Liver (tissue), 9 donors: ENCODE data around the gene VWA3B. TPM values are rescaled to one million over a fixed set of nuclear protein-coding genes. Genes with fewer than 3 reads are reported as not detected.

Experiments
- DNase-seq: peaks from one replicate; pipeline ENCODE4 v3.0.0-alpha.2; 2017; ENCODE audit warnings: low spot score
- H3K27ac ChIP-seq, 2 donors: one replicate each; pipeline ENCODE4 v1.7.0; 2013; ENCODE audit warnings: inconsistent platforms in 2 of 2, low read length in 2 of 2, control low read depth in 1 of 2, low read depth in 1 of 2, mild to moderate bottlenecking in 1 of 2
- H3K27me3 ChIP-seq, 4 donors: one replicate each; pipeline versions ENCODE4 v1.6.1 to v1.7.0; 2013; ENCODE audit warnings: low read length in 3 of 4, inconsistent platforms in 1 of 4, mild to moderate bottlenecking in 1 of 4, moderate library complexity in 1 of 4; ENCODE audit not compliant: control insufficient read depth in 4 of 4, insufficient read depth in 4 of 4
- H3K36me3 ChIP-seq, 4 donors: one replicate each; pipeline versions ENCODE4 v1.6.1 to v1.7.0; 2013; ENCODE audit warnings: low read length in 3 of 4, mild to moderate bottlenecking in 3 of 4, low read depth in 1 of 4, moderate library complexity in 1 of 4; ENCODE audit not compliant: control insufficient read depth in 4 of 4, insufficient read depth in 3 of 4
- H3K4me1 ChIP-seq, 4 donors: one replicate each; pipeline versions ENCODE4 v1.6.1 to v1.7.0; 2013; ENCODE audit warnings: low read length in 3 of 4, mild to moderate bottlenecking in 3 of 4, moderate library complexity in 1 of 4; ENCODE audit not compliant: control insufficient read depth in 4 of 4, insufficient read depth in 4 of 4
- H3K4me3 ChIP-seq, 3 donors: one replicate each; pipeline versions ENCODE4 v1.6.1 to v1.7.0; 2013; ENCODE audit warnings: low read length in 3 of 3, control low read depth in 1 of 3, low read depth in 1 of 3, mild to moderate bottlenecking in 1 of 3
- H3K9ac ChIP-seq, 2 donors: one replicate each; pipeline ENCODE4 v1.7.0; 2013; ENCODE audit warnings: low read length in 2 of 2, mild to moderate bottlenecking in 2 of 2, moderate library complexity in 2 of 2, control low read depth in 1 of 2, low read depth in 1 of 2
- H3K9me3 ChIP-seq, 4 donors: one replicate each; pipeline versions ENCODE4 v1.6.1 to v1.7.0; 2013; ENCODE audit warnings: low read length in 3 of 4; ENCODE audit not compliant: control insufficient read depth in 4 of 4
- ATF3 ChIP-seq: IDR thresholded peaks from 2 replicates; pipeline ENCODE4 v1.6.1; 2016; ENCODE audit warnings: antibody characterized with exemption
- EGR1 ChIP-seq, 2 donors: IDR thresholded peaks; 2 replicates each; pipeline ENCODE4 v1.6.1; 2016 to 2018; ENCODE audit warnings: antibody characterized with exemption in 2 of 2, low read depth in 2 of 2
- FOXA1 ChIP-seq: IDR thresholded peaks from 2 replicates; pipeline ENCODE4 v1.6.1; 2016; ENCODE audit warnings: antibody characterized with exemption
- FOXA2 ChIP-seq: IDR thresholded peaks from 2 replicates; pipeline ENCODE4 v1.6.1; 2016; ENCODE audit warnings: antibody characterized with exemption
- GABPA ChIP-seq, 2 donors: IDR thresholded peaks in 1 of 2; conservative IDR thresholded peaks in 1 of 2; 2 replicates each; pipeline ENCODE4 v1.6.1; 2016; ENCODE audit warnings: antibody characterized with exemption in 2 of 2, mild to moderate bottlenecking in 1 of 2, moderate library complexity in 1 of 2
- HNF4A ChIP-seq, 2 donors: conservative IDR thresholded peaks; 2 replicates each; pipeline ENCODE4 v1.6.1; 2016; ENCODE audit warnings: antibody characterized with exemption in 2 of 2, mild to moderate bottlenecking in 2 of 2
- HNF4G ChIP-seq: IDR thresholded peaks from 2 replicates; pipeline ENCODE4 v1.6.1; 2016; ENCODE audit warnings: antibody characterized with exemption
- JUND ChIP-seq, 2 donors: IDR thresholded peaks; 2 replicates each; pipeline ENCODE4 v1.6.1; 2016; ENCODE audit warnings: antibody characterized with exemption in 2 of 2
- MAX ChIP-seq: IDR thresholded peaks from 2 replicates; pipeline ENCODE4 v1.6.1; 2016; ENCODE audit warnings: antibody characterized with exemption
- RAD21 ChIP-seq, 2 donors: IDR thresholded peaks; 2 replicates each; pipeline ENCODE4 v1.6.1; 2016; ENCODE audit warnings: antibody characterized with exemption in 2 of 2, mild to moderate bottlenecking in 2 of 2
- REST ChIP-seq: IDR thresholded peaks from 2 replicates; pipeline ENCODE4 v1.6.1; 2016; ENCODE audit warnings: antibody characterized with exemption, mild to moderate bottlenecking
- RXRA ChIP-seq, 2 donors: IDR thresholded peaks; 2 replicates each; pipeline ENCODE4 v1.6.1; 2017 to 2018; ENCODE audit warnings: antibody characterized with exemption in 2 of 2, mild to moderate bottlenecking in 1 of 2
- SP1 ChIP-seq: IDR thresholded peaks from 2 replicates; pipeline ENCODE4 v1.6.1; 2018; ENCODE audit warnings: antibody characterized with exemption, mild to moderate bottlenecking
- TAF1 ChIP-seq: conservative IDR thresholded peaks from 2 replicates; pipeline ENCODE4 v1.6.1; 2016; ENCODE audit warnings: antibody characterized with exemption, mild to moderate bottlenecking
- ZBTB33 ChIP-seq: IDR thresholded peaks from 2 replicates; pipeline ENCODE4 v1.6.1; 2016; ENCODE audit warnings: antibody characterized with exemption
- WGBS: extraction: QIAGEN DNeasy Blood & Tissue Kit; methylation state at CpG from one replicate; pipeline ENCODE4 v1.1.7; 2013; 5-methylcytosine and 5-hydroxymethylcytosine counted together
- polyA plus RNA-seq, 2 donors: library from polyadenylated mRNA; stranded (reverse) in 1 of 2; unstranded in 1 of 2; fragments of 200-250 nt in 1 of 2; fragments of >200 nt in 1 of 2; fragmentation: Nextera tagmentation in 1 of 2; extraction: Ambion mirVana in 1 of 2; gene quantifications; one replicate each; pipeline versions ENCODE4 v1.2.1 to v1.2.3, GENCODE V29; 2013 to 2015
- total RNA-seq, 2 donors: library from RNA; depleted of rRNA; stranded (reverse); fragments of >200 nt; gene quantifications; one replicate each; pipeline ENCODE4 v1.2.3, GENCODE V29; 2014
- donor health status: healthy.
- donor health status: healthy.
- donor health status: healthy.
- donor health status: healthy.
- donor health status: healthy.

The VWA3B gene
- total and polyA plus RNA-seq, 4 donors: 0.08 TPM; not detected in 3

- Histone ChIP-seq H3K4me1 (no peaks in the 10 kb centered on the region), H3K4me3 (no peak overlapping the region), H3K9ac (no peak overlapping the region), H3K9me3 (peaks cover 0 to 1% (median 0%) of the 10 kb centered on the region in 4 donors), H3K36me3 (no peaks in the 10 kb centered on the region), H3K27me3 (no peaks in the 10 kb centered on the region), H3K27ac (no peak overlapping the region)
- TF ChIP-seq HNF4G: no peak
- TF ChIP-seq JUND (IDR thresholded peaks at IDR 0.05): no peak
- no peak for TF ChIP-seq HNF4A (conservative IDR thresholded peaks at IDR 0.05)
- TF ChIP-seq EGR1 (IDR thresholded peaks at IDR 0.05; ENCODE audit: low read depth in 2 of 2): no peak
- TF ChIP-seq ZBTB33: no peak
- no peak for TF ChIP-seq TAF1
- no peak for TF ChIP-seq MAX
- no peak for TF ChIP-seq GABPA (IDR thresholded peaks at IDR 0.05 in 1 of 2, conservative IDR thresholded peaks at IDR 0.05 in 1 of 2)
- no peak for TF ChIP-seq RAD21 (IDR thresholded peaks at IDR 0.05)
- TF ChIP-seq FOXA2: no peak
- TF ChIP-seq REST: no peak
- TF ChIP-seq SP1: no peak
- DNase-seq: no peak
- WGBS: 81% methylated on average over 3 of the region's 3 CpGs
These were observed 83.1 kb downstream of the VWA3B start for GRCh38 chr2:98170076-98170475.

- no peak for DNase-seq
- Histone ChIP-seq H3K9me3 (peaks cover 0 to 1% (median 0%) of the 10 kb centered on the region in 4 donors), H3K36me3 (no peaks in the 10 kb centered on the region), H3K9ac (no peak overlapping the region), H3K27me3 (no peaks in the 10 kb centered on the region), H3K4me1 (no peaks in the 10 kb centered on the region), H3K27ac (no peak overlapping the region), H3K4me3 (no peak overlapping the region)
- TF ChIP-seq FOXA1 (no peak), FOXA2 (no peak), GABPA (IDR thresholded peaks at IDR 0.05 in 1 of 2, conservative IDR thresholded peaks at IDR 0.05 in 1 of 2) (no peak), TAF1 (no peak), RXRA (IDR thresholded peaks at IDR 0.05) (no peak), EGR1 (IDR thresholded peaks at IDR 0.05; ENCODE audit: low read depth in 2 of 2) (no peak), HNF4A (conservative IDR thresholded peaks at IDR 0.05) (no peak), ZBTB33 (no peak), JUND (IDR thresholded peaks at IDR 0.05) (no peak), ATF3 (no peak), MAX (no peak)
- WGBS: 86% methylated on average over 14 of the region's 14 CpGs
These were observed 85.3 kb downstream of the VWA3B start for GRCh38 chr2:98172150-98172765.
